ENCODE results near the gene GNAI3. TPM values are rescaled to one million over a fixed set of nuclear protein-coding genes. Genes with fewer than 3 reads are reported as not detected.

Gene GNAI3
- polyA plus RNA-seq, 1 donor (not counting 4 experiments of a cell fraction or from before 2014, with no cell fraction given) = 14.1 TPM

- no peak for DNase-seq (ENCODE audit: low read depth, low spot score)
- TF ChIP-seq EZH2 (IDR thresholded peaks at IDR 0.05; ENCODE audit: low read length) (no peak), CTCF (optimal IDR thresholded peaks at IDR 0.05 in 1 of 3, IDR thresholded peaks at IDR 0.05 in 1 of 3, conservative IDR thresholded peaks at IDR 0.05 in 1 of 3; ENCODE audit: extremely low read depth in 1 of 3, insufficient read depth in 2 of 3, low read length in 3 of 3) (no peak)
- Histone ChIP-seq H3K9me3 (ENCODE audit: control insufficient read depth, low read depth, low read length) (no peaks in the 10 kb centered on the region), H3K9me1 (ENCODE audit: control insufficient read depth, extremely low read depth, insufficient read depth, low read length) (no peaks in the 10 kb centered on the region), H4K20me1 (ENCODE audit: control insufficient read depth, extremely low read depth, insufficient read depth, low read length) (no peaks in the 10 kb centered on the region), H3K4me2 (ENCODE audit: control insufficient read depth, extremely low read depth, insufficient read depth, low read depth, low read length) (no peak overlapping the region), H3K9ac (ENCODE audit: control insufficient read depth, extremely low read depth, insufficient read depth, low read length) (no peak overlapping the region), H2AFZ (ENCODE audit: control insufficient read depth, low read length) (no peak overlapping the region), H3K4me3 (ENCODE audit: control insufficient read depth in 2 of 3, extremely low read depth in 1 of 3, insufficient read depth in 2 of 3, low read depth in 1 of 3, low read length in 3 of 3) (no peak overlapping the region), H3K27me3 (ENCODE audit: control insufficient read depth, extremely low read depth, insufficient read depth, low read length) (no peaks in the 10 kb centered on the region), H3K4me1 (ENCODE audit: control insufficient read depth, extremely low read depth, insufficient read depth, low read length) (peaks cover 9% of the 10 kb centered on the region), H3K27ac (ENCODE audit: control insufficient read depth, insufficient read depth, low read length) (no peak overlapping the region), H3K36me3 (ENCODE audit: control insufficient read depth in 2 of 2, extremely low read depth in 1 of 2, insufficient read depth in 2 of 2, low read length in 2 of 2) (no peaks in the 10 kb centered on the region), H3K79me2 (ENCODE audit: control insufficient read depth, insufficient read depth, low read length) (peaks cover 16% of the 10 kb centered on the region)
- dilution Hi-C loops (cut with MboI; ENCODE audit: extremely low pct_ligation_motif_present, low sequenced_read_pairs) = no loop called here
- FAIRE-seq = no peak
These were observed 5.0 kb upstream of the GNAI3 start for GRCh38 chr1:109543283-109543987.

DNA sequence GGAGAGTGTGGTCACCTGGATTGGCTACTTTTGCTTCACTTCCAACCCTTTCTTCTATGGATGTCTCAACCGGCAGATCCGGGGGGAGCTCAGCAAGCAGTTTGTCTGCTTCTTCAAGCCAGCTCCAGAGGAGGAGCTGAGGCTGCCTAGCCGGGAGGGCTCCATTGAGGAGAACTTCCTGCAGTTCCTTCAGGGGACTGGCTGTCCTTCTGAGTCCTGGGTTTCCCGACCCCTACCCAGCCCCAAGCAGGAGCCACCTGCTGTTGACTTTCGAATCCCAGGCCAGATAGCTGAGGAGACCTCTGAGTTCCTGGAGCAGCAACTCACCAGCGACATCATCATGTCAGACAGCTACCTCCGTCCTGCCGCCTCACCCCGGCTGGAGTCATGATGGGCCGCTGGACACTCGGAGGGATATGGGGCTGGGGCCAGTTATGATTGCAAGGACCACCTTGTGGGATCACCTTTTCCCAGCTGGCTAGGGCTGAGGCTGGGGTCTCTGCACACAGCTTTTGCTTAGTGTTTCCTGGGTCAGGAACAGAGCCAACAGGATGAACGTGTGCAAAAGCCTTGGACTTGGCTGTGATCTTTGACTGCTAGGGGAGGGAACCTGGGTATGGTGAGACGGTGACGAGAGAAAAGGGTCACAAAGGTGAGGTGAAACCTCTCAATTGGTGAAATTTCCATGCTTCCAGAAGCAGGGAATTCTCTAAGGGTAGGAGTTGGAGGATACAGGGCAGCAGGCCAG is 4.3 kb upstream of the GNAI3 start:
- no peaks in the 10 kb centered on the region for H4K20me1 ChIP-seq (ENCODE audit: control insufficient read depth, extremely low read depth, insufficient read depth, low read length)
- no peak for TF ChIP-seq EZH2 (IDR thresholded peaks at IDR 0.05; ENCODE audit: low read length)
- no peak for TF ChIP-seq CTCF (optimal IDR thresholded peaks at IDR 0.05 in 1 of 3, IDR thresholded peaks at IDR 0.05 in 1 of 3, conservative IDR thresholded peaks at IDR 0.05 in 1 of 3; ENCODE audit: extremely low read depth in 1 of 3, insufficient read depth in 2 of 3, low read length in 3 of 3)
- H3K36me3 ChIP-seq (ENCODE audit: control insufficient read depth in 2 of 2, extremely low read depth in 1 of 2, insufficient read depth in 2 of 2, low read length in 2 of 2) = no peaks in the 10 kb centered on the region
- H3K9me1 ChIP-seq (ENCODE audit: control insufficient read depth, extremely low read depth, insufficient read depth, low read length) = no peaks in the 10 kb centered on the region
- H3K9me3 ChIP-seq (ENCODE audit: control insufficient read depth, low read depth, low read length) = no peaks in the 10 kb centered on the region
- DNase-seq (ENCODE audit: low read depth, low spot score) = no peak
- H3K27ac ChIP-seq (ENCODE audit: control insufficient read depth, insufficient read depth, low read length) = no peak overlapping the region
- H3K79me2 ChIP-seq (ENCODE audit: control insufficient read depth, insufficient read depth, low read length) = peaks cover 23% of the 10 kb centered on the region
- no peak overlapping the region for H3K4me3 ChIP-seq (ENCODE audit: control insufficient read depth in 2 of 3, extremely low read depth in 1 of 3, insufficient read depth in 2 of 3, low read depth in 1 of 3, low read length in 3 of 3)
- dilution Hi-C loops (cut with MboI; ENCODE audit: extremely low pct_ligation_motif_present, low sequenced_read_pairs) = no loop called here
- H2AFZ ChIP-seq (ENCODE audit: control insufficient read depth, low read length) = no peak overlapping the region
- H3K9ac ChIP-seq (ENCODE audit: control insufficient read depth, extremely low read depth, insufficient read depth, low read length) = no peak overlapping the region
- peaks cover 9% of the 10 kb centered on the region for H3K4me1 ChIP-seq (ENCODE audit: control insufficient read depth, extremely low read depth, insufficient read depth, low read length)
- no peak for FAIRE-seq
- no peaks in the 10 kb centered on the region for H3K27me3 ChIP-seq (ENCODE audit: control insufficient read depth, extremely low read depth, insufficient read depth, low read length)
- no peak overlapping the region for H3K4me2 ChIP-seq (ENCODE audit: control insufficient read depth, extremely low read depth, insufficient read depth, low read depth, low read length)
